B cell (primary cell): ENCODE results near the gene TBKBP1. TPM values are rescaled to one million over a fixed set of nuclear protein-coding genes. Genes with fewer than 3 reads are reported as not detected.

Experiments used
- ATAC-seq: fragments of 200-7000 bp; cut with Tn5 transposase; one replicate; pipeline ENCODE4 v1.10.0; 2021; ENCODE audit warnings: low read depth, mild to moderate bottlenecking, moderate number of reproducible peaks, moderate library complexity
- CTCF ChIA-PET: fragments of 350-600 bp; sonication (Branson Sonifier 250); formaldehyde crosslinking; loops from one replicate; lab custom pipeline; 2021; ENCODE audit warnings: antibody characterized with exemption, inconsistent platforms; lab: Charles Lee
- POLR2A ChIA-PET: fragments of 350-600 bp; sonication (Branson Sonifier 250); formaldehyde crosslinking; loops from one replicate; lab custom pipeline; 2021; ENCODE audit warnings: antibody characterized with exemption; lab: Charles Lee
- DNase-seq: peaks from one replicate; pipeline ENCODE4 v3.0.0; 2013
- H2AFZ ChIP-seq: 2 replicates; pipeline ENCODE4 v1.6.1; 2012; ENCODE audit warnings: mild to moderate bottlenecking, low read depth, low read length; ENCODE audit not compliant: insufficient read depth, poor library complexity, severe bottlenecking
- H3K27ac ChIP-seq, 2 donors: 1 replicate in 1 of 2; 2 replicates in 1 of 2; pipeline ENCODE4 v1.5.1; 2012 to 2013; ENCODE audit warnings: low read length in 2 of 2, mild to moderate bottlenecking in 2 of 2, moderate library complexity in 1 of 2
- H3K27me3 ChIP-seq, 4 experiments: fragments of 200-600 bp in 1 of 4; sonication (generic) in 1 of 4; replicated peaks in 1 of 4; 1 replicate in 2 of 4; 2 replicates in 2 of 4; pipeline versions ENCODE4 v1.6.1 to v1.7.0; 2013 to 2016; ENCODE audit warnings: low read length in 3 of 4, mild to moderate bottlenecking in 2 of 4, mixed read lengths in 1 of 4, moderate library complexity in 1 of 4; ENCODE audit not compliant: insufficient read depth in 4 of 4, control insufficient read depth in 3 of 4; ENCODE audit errors: control extremely low read depth in 1 of 4
- H3K36me3 ChIP-seq, 2 experiments: replicated peaks in 1 of 2; 1 replicate in 1 of 2; 2 replicates in 1 of 2; pipeline versions ENCODE4 v1.6.1 to v1.7.1; 2013; ENCODE audit warnings: low read length in 1 of 2; ENCODE audit not compliant: insufficient read depth in 2 of 2, control insufficient read depth in 1 of 2; ENCODE audit errors: control extremely low read depth in 1 of 2, extremely low read depth in 1 of 2
- H3K4me1 ChIP-seq, 2 donors: fragments of 200-600 bp in 1 of 2; sonication (generic) in 1 of 2; 1 replicate in 1 of 2; 2 replicates in 1 of 2; pipeline versions ENCODE4 v1.5.1 to v1.6.1; 2013 to 2017; ENCODE audit warnings: low read length in 2 of 2; ENCODE audit not compliant: control insufficient read depth in 2 of 2, insufficient read depth in 2 of 2
- H3K4me2 ChIP-seq: replicated peaks from 2 replicates; pipeline ENCODE3; 2012; ENCODE audit warnings: mild to moderate bottlenecking, low read depth, low read length; ENCODE audit not compliant: poor library complexity, severe bottlenecking
- H3K4me3 ChIP-seq, 5 experiments: fragments of 200-600 bp in 1 of 5; sonication (generic) in 1 of 5; 1 replicate in 3 of 5; 2 replicates in 2 of 5; pipeline versions ENCODE4 v1.5.1 to v1.7.0; 2011 to 2016; ENCODE audit warnings: low read length in 4 of 5, mild to moderate bottlenecking in 4 of 5, low read depth in 2 of 5, control low read depth in 1 of 5, moderate library complexity in 1 of 5; ENCODE audit not compliant: insufficient read depth in 1 of 5; ENCODE audit errors: control extremely low read depth in 1 of 5, extremely low read depth in 1 of 5
- H3K79me2 ChIP-seq: fragments of 200-600 bp; sonication (generic); one replicate; pipeline ENCODE4 v1.6.0; 2016; ENCODE audit warnings: low read length; ENCODE audit not compliant: control insufficient read depth, insufficient read depth
- H3K9ac ChIP-seq: fragments of 200-600 bp; sonication (generic); 2 replicates; pipeline ENCODE4 v1.6.1; 2017; ENCODE audit warnings: mild to moderate bottlenecking, low read length, moderate library complexity
- H3K9me3 ChIP-seq, 3 donors: one replicate each; pipeline versions ENCODE4 v1.6.1 to v1.7.1; 2013; ENCODE audit warnings: low read length in 2 of 3; ENCODE audit not compliant: control insufficient read depth in 2 of 3, insufficient read depth in 1 of 3; ENCODE audit errors: control extremely low read depth in 1 of 3
- H4K20me1 ChIP-seq: 2 replicates; pipeline ENCODE4 v1.6.0; 2012; ENCODE audit warnings: mild to moderate bottlenecking, low read length; ENCODE audit not compliant: insufficient read depth, control insufficient read depth, poor library complexity, severe bottlenecking
- H3K27ac Mint-ChIP-seq: one replicate; pipeline ENCODE4 v1.8.0; 2021; ENCODE audit warnings: mixed read lengths
- H3K27me3 Mint-ChIP-seq: one replicate; pipeline ENCODE4 v1.8.0; 2021; ENCODE audit warnings: mixed read lengths
- H3K4me1 Mint-ChIP-seq: one replicate; pipeline ENCODE4 v1.8.0; 2021; ENCODE audit warnings: mixed read lengths
- H3K4me3 Mint-ChIP-seq: one replicate; pipeline ENCODE4 v1.8.0; 2021; ENCODE audit warnings: mixed read lengths
- H3K9me3 Mint-ChIP-seq: one replicate; pipeline ENCODE4 v1.8.0; 2022; ENCODE audit warnings: mixed read lengths; ENCODE audit not compliant: insufficient read depth
- CTCF ChIP-seq: fragments of 200-600 bp; IDR thresholded peaks from one replicate; pipeline ENCODE4 v1.8.0; 2022; ENCODE audit warnings: antibody characterized with exemption, mild to moderate bottlenecking
- EZH2 ChIP-seq: IDR thresholded peaks from 2 replicates; pipeline ENCODE4 v1.6.1; 2012; ENCODE audit warnings: borderline replicate concordance, low read depth, mild to moderate bottlenecking, moderate library complexity, low read length; ENCODE audit not compliant: insufficient read depth, poor library complexity, severe bottlenecking
- WGBS: methylation state at CpG from one replicate; pipeline ENCODE4 v1.1.5; 2013; ENCODE audit warnings: missing lambda C conversion rate; ENCODE audit not compliant: insufficient coverage; 5-methylcytosine and 5-hydroxymethylcytosine counted together
- intact Hi-C: fragments of 100-400 bp; cut with micrococcal nuclease; formaldehyde crosslinking; loops from one replicate; pipeline ENCODE4 v1.10.0; 2022
- polyA plus RNA-seq: library from polyadenylated mRNA; depleted of rRNA; stranded (reverse); fragments of >200 nt; gene quantifications from 2 replicates; pipeline ENCODE4 v1.2.3, GENCODE V29; 2012
- total RNA-seq, 2 donors: library from RNA; stranded (reverse); fragments of 120-200 nt in 1 of 2; gene quantifications; 1 replicate in 1 of 2; 2 replicates in 1 of 2; pipeline versions ENCODE4 v1.2.3 to v1.2.4, GENCODE V29; 2013 to 2022

Gene TBKBP1
- total and polyA plus RNA-seq, 2 donors (not counting 1 experiment from before 2014, with no cell fraction given), result 6.6 to 8.4 TPM

GRCh38 chr17:47730681-47731080, 36.7 kb downstream of the TBKBP1 start:
- no peaks in the 10 kb centered on the region for H3K36me3 ChIP-seq
- no peaks in the 10 kb centered on the region for H4K20me1 ChIP-seq
- no peak overlapping the region for H3K4me2 ChIP-seq
- WGBS, result no CpG with 5 or more reads among the region's 4 CpGs
- Mint-ChIP-seq H3K4me3 (no peak overlapping the region), H3K27me3 (peaks cover 11% of the 10 kb centered on the region), H3K9me3 (no peaks in the 10 kb centered on the region), H3K4me1 (peaks cover 39% of the 10 kb centered on the region), H3K27ac (no peak overlapping the region)
- H3K4me3 ChIP-seq, result no peak overlapping the region
- H3K9ac ChIP-seq, result no peak overlapping the region
- H2AFZ ChIP-seq, result no peak overlapping the region
- H3K9me3 ChIP-seq, result no peaks in the 10 kb centered on the region
- no peaks in the 10 kb centered on the region for H3K79me2 ChIP-seq
- peaks cover 27 to 38% of the 10 kb centered on the region in 2 donors for H3K4me1 ChIP-seq
- intact Hi-C loops, result no loop called here
- CTCF ChIA-PET, result interaction anchor here (1.0 to 1.1 kb wide), 3 partner anchors 15 to 32 kb away, joined by 3 to 4 read pairs (median 3); no protein-coding TSS in a partner anchor
- POLR2A ChIA-PET, result no interaction called here
- ATAC-seq (no peak), DNase-seq (no peak)
- TF ChIP-seq CTCF (no peak), EZH2 (no peak)
- H3K27me3 ChIP-seq, result peaks cover 0 to 10% (median 2%) of the 10 kb centered on the region in 4 experiments
- no peak overlapping the region for H3K27ac ChIP-seq

GRCh38 chr17:47731396-47731795, 37.4 kb downstream of the TBKBP1 start:
- Histone ChIP-seq H3K4me1 (peaks cover 31 to 45% of the 10 kb centered on the region in 2 donors), H3K4me3 (no peak overlapping the region), H3K79me2 (no peaks in the 10 kb centered on the region), H4K20me1 (no peaks in the 10 kb centered on the region), H3K4me2 (no peak overlapping the region), H3K27ac (no peak overlapping the region), H3K9ac (no peak overlapping the region), H2AFZ (no peak overlapping the region), H3K27me3 (peaks cover 0 to 7% (median 2%) of the 10 kb centered on the region in 4 experiments), H3K36me3 (no peaks in the 10 kb centered on the region), H3K9me3 (no peaks in the 10 kb centered on the region)
- no peaks in the 10 kb centered on the region for H3K9me3 Mint-ChIP-seq
- peaks cover 46% of the 10 kb centered on the region for H3K4me1 Mint-ChIP-seq
- DNase-seq (no peak), ATAC-seq (no peak)
- no peak for TF ChIP-seq CTCF
- no peak for TF ChIP-seq EZH2
- ChIA-PET POLR2A (no interaction called here), CTCF (interaction anchor here (1.0 to 2.2 kb wide), 4 partner anchors 16 to 71 kb away, joined by 3 to 30 read pairs (median 4); no protein-coding TSS in a partner anchor)
- H3K27me3 Mint-ChIP-seq, result peaks cover 4% of the 10 kb centered on the region
- no peak overlapping the region for H3K4me3 Mint-ChIP-seq
- intact Hi-C loops, result no loop called here
- WGBS, result 94% methylated on average over 2 of the region's 2 CpGs
- no peak overlapping the region for H3K27ac Mint-ChIP-seq
